ENCODE measurements around the gene C6orf47. TPM values are rescaled to one million over a fixed set of nuclear protein-coding genes. Genes with fewer than 3 reads are reported as not detected.

The C6orf47 gene
- total RNA-seq, 1 donor from 2014 or later = 19.3 TPM

GRCh38 chr6:31663126-31663960 lies 2.8 kb upstream of the C6orf47 start:
- H3K27ac Mint-ChIP-seq = peak overlapping the region; percentile 94
- intact Hi-C loops (cut with micrococcal nuclease) = loop anchor here (5.0 kb wide), 1 partner anchor 1754 kb away; the partner anchor contains the start of gene CUTA
- peaks cover 60% of the 10 kb centered on the region for H3K4me1 Mint-ChIP-seq (ENCODE audit: low read depth)

GRCh38 chr6:31662124-31662723 lies 1.6 kb upstream of the C6orf47 start:
- H3K27me3 Mint-ChIP-seq (ENCODE audit: low read depth) = no peaks in the 10 kb centered on the region

More at GRCh38 chr6:31663126-31663960, 2.8 kb upstream of the C6orf47 start:
- H3K9me3 Mint-ChIP-seq = no peaks in the 10 kb centered on the region
- H3K27me3 Mint-ChIP-seq (ENCODE audit: low read depth) = no peaks in the 10 kb centered on the region
- H3K36me3 Mint-ChIP-seq (ENCODE audit: low read depth) = peaks cover 79% of the 10 kb centered on the region
- DNase-seq (ENCODE audit: low spot score) = no peak
- peak overlapping the region; percentile 96 for H3K4me3 Mint-ChIP-seq (ENCODE audit: low read depth)

GRCh38 chr6:31661262-31662123 lies 915 bp upstream of the C6orf47 start:
- H3K4me1 Mint-ChIP-seq (ENCODE audit: low read depth) = peaks cover 61% of the 10 kb centered on the region
- peak overlapping the region; percentile 76 for H3K27ac Mint-ChIP-seq
- no peaks in the 10 kb centered on the region for H3K9me3 Mint-ChIP-seq
- no peaks in the 10 kb centered on the region for H3K27me3 Mint-ChIP-seq (ENCODE audit: low read depth)
- intact Hi-C loops (cut with micrococcal nuclease) = loop anchor here (2.0 to 5.0 kb wide), 2 partner anchors 165 to 1756 kb away; partner anchors contain the start of genes CUTA and HSPA1B
- H3K4me3 Mint-ChIP-seq (ENCODE audit: low read depth) = peak overlapping the region; percentile 88
- H3K36me3 Mint-ChIP-seq (ENCODE audit: low read depth) = peaks cover 78% of the 10 kb centered on the region
- DNase-seq (ENCODE audit: low spot score) = no peak

More at GRCh38 chr6:31662124-31662723, 1.6 kb upstream of the C6orf47 start:
- peaks cover 61% of the 10 kb centered on the region for H3K4me1 Mint-ChIP-seq (ENCODE audit: low read depth)
- H3K27ac Mint-ChIP-seq = peak overlapping the region; percentile 8
- peak overlapping the region; percentile 18 for H3K4me3 Mint-ChIP-seq (ENCODE audit: low read depth)
- intact Hi-C loops (cut with micrococcal nuclease) = loop anchor here (5.0 kb wide), 1 partner anchor 1755 kb away; the partner anchor contains the start of gene CUTA
- H3K9me3 Mint-ChIP-seq = no peaks in the 10 kb centered on the region
- peaks cover 79% of the 10 kb centered on the region for H3K36me3 Mint-ChIP-seq (ENCODE audit: low read depth)
- no peak for DNase-seq (ENCODE audit: low spot score)

- Mint-ChIP-seq H3K27ac (peak overlapping the region; percentile 87), H3K36me3 (ENCODE audit: low read depth) (peaks cover 82% of the 10 kb centered on the region), H3K27me3 (ENCODE audit: low read depth) (no peaks in the 10 kb centered on the region), H3K4me1 (ENCODE audit: low read depth) (peaks cover 70% of the 10 kb centered on the region), H3K4me3 (ENCODE audit: low read depth) (peak overlapping the region; percentile 88), H3K9me3 (no peaks in the 10 kb centered on the region)
- DNase-seq (ENCODE audit: low spot score) = peak; percentile 41
- intact Hi-C loops (cut with micrococcal nuclease) = loop anchor here (1.0 to 10.0 kb wide), 4 partner anchors 8 to 1757 kb away; partner anchors contain the start of genes AGPAT1, BAG6, CUTA and HSPA1B
Observed at GRCh38 chr6:31659649-31660380, 763 bp downstream of the C6orf47 start.

GRCh38 chr6:31658983-31659648 lies 1.5 kb downstream of the C6orf47 start:
- Mint-ChIP-seq H3K4me3 (ENCODE audit: low read depth) (peak overlapping the region; percentile 88), H3K27ac (peak overlapping the region; percentile 87), H3K4me1 (ENCODE audit: low read depth) (peaks cover 64% of the 10 kb centered on the region), H3K27me3 (ENCODE audit: low read depth) (no peaks in the 10 kb centered on the region), H3K9me3 (no peaks in the 10 kb centered on the region), H3K36me3 (ENCODE audit: low read depth) (peaks cover 75% of the 10 kb centered on the region)
- DNase-seq (ENCODE audit: low spot score) = no peak
- intact Hi-C loops (cut with micrococcal nuclease) = loop anchor here (10.0 kb wide), 1 partner anchor 516 kb away; the partner anchor contains the start of genes AGPAT1 and RNF5

- intact Hi-C loops (cut with micrococcal nuclease) = loop anchor here (10.0 kb wide), 1 partner anchor 517 kb away; the partner anchor contains the start of genes AGPAT1 and RNF5
- Mint-ChIP-seq H3K27ac (peak overlapping the region; percentile 68), H3K4me1 (ENCODE audit: low read depth) (peaks cover 55% of the 10 kb centered on the region), H3K36me3 (ENCODE audit: low read depth) (peaks cover 66% of the 10 kb centered on the region), H3K9me3 (no peaks in the 10 kb centered on the region), H3K4me3 (ENCODE audit: low read depth) (peak overlapping the region; percentile 88), H3K27me3 (ENCODE audit: low read depth) (no peaks in the 10 kb centered on the region)
- no peak for DNase-seq (ENCODE audit: low spot score)
Observed at GRCh38 chr6:31658158-31658688, 2.4 kb downstream of the C6orf47 start.

- intact Hi-C loops (cut with micrococcal nuclease) = loop anchor here (10.0 kb wide), 1 partner anchor 517 kb away; the partner anchor contains the start of genes AGPAT1 and RNF5
- H3K36me3 Mint-ChIP-seq (ENCODE audit: low read depth) = peaks cover 61% of the 10 kb centered on the region
- no peaks in the 10 kb centered on the region for H3K9me3 Mint-ChIP-seq
Observed at GRCh38 chr6:31657406-31658157, 3.0 kb downstream of the C6orf47 start.

GRCh38 chr6:31655349-31656237 lies 5.0 kb downstream of the C6orf47 start, which contains the start of gene APOM:
TSS of gene APOM (plus strand) at chr6:31655894. CDS start at chr6:31655967, 73 bp downstream.
- Mint-ChIP-seq H3K4me1 (ENCODE audit: low read depth) (peaks cover 53% of the 10 kb centered on the region), H3K9me3 (no peaks in the 10 kb centered on the region), H3K27ac (peak within 1 kb of the TSS; percentile 30), H3K27me3 (ENCODE audit: low read depth) (no peaks in the 10 kb centered on the region), H3K4me3 (ENCODE audit: low read depth) (no peak within 1 kb of the TSS), H3K36me3 (ENCODE audit: low read depth) (peaks cover 54% of the 10 kb centered on the region)
- intact Hi-C loops (cut with micrococcal nuclease) = loop anchor here (10.0 kb wide), 1 partner anchor 519 kb away; the partner anchor contains the start of genes AGPAT1 and RNF5
- no peak for DNase-seq (ENCODE audit: low spot score)

More at GRCh38 chr6:31657406-31658157, 3.0 kb downstream of the C6orf47 start:
- no peak for DNase-seq (ENCODE audit: low spot score)
- H3K27me3 Mint-ChIP-seq (ENCODE audit: low read depth) = no peaks in the 10 kb centered on the region
- peaks cover 55% of the 10 kb centered on the region for H3K4me1 Mint-ChIP-seq (ENCODE audit: low read depth)
- peak overlapping the region; percentile 68 for H3K27ac Mint-ChIP-seq
- peak overlapping the region; percentile 88 for H3K4me3 Mint-ChIP-seq (ENCODE audit: low read depth)

GRCh38 chr6:31654574-31655348 lies 5.8 kb downstream of the C6orf47 start:
- peaks cover 53% of the 10 kb centered on the region for H3K4me1 Mint-ChIP-seq (ENCODE audit: low read depth)
- intact Hi-C loops (cut with micrococcal nuclease) = loop anchor here (5.0 to 10.0 kb wide), 2 partner anchors 520 to 967 kb away; partner anchors contain the start of genes AGPAT1, PPP1R18 and RNF5
- no peak overlapping the region for H3K4me3 Mint-ChIP-seq (ENCODE audit: low read depth)
- no peaks in the 10 kb centered on the region for H3K9me3 Mint-ChIP-seq
- DNase-seq (ENCODE audit: low spot score) = no peak
- H3K36me3 Mint-ChIP-seq (ENCODE audit: low read depth) = peaks cover 54% of the 10 kb centered on the region
- H3K27me3 Mint-ChIP-seq (ENCODE audit: low read depth) = no peaks in the 10 kb centered on the region
- H3K27ac Mint-ChIP-seq = no peak overlapping the region

All from activated T-helper 2 cell treated with anti-CD3 and anti-CD28 coated beads, Interferon-gamma antibody, Interleukin-2, Interleukin-4, amounts not matched to agents 10 μg/mL and 5 μg/mL and 100 μg/mL, durations not matched to agents 14 hours and 24 hours and 36 hours (primary cell).